HG02870 (cell line): ENCODE results near the gene NFS1.
A peak's percentile ranks its signal among the peaks of the same experiment; 100 is the strongest.
"Not testable (repeated sequence)": the region's sequence is repeated elsewhere in the genome, so short reads cannot be mapped to it uniquely, and the experiment has no call there.

Source experiments
- ATAC-seq: cut with Tn5 transposase; IDR thresholded peaks from one replicate; pipeline ENCODE4 v1.9.1; 2021; ENCODE audit warnings: mild to moderate bottlenecking, moderate library complexity; ENCODE audit not compliant: unreplicated experiment

NFS1 gene

GRCh38 chr20:35699127-35699956 is at the start of gene NFS1, which contains the start of gene ROMO1:
Gene NFS1, minus strand, starts transcription at chr20:35699352. Its CDS starts 64 bp downstream, at chr20:35699288.
Gene ROMO1, plus strand, starts transcription at chr20:35699405. Its CDS starts 228 bp downstream, at chr20:35699633.
- peak; percentile 55 for ATAC-seq

DNA sequence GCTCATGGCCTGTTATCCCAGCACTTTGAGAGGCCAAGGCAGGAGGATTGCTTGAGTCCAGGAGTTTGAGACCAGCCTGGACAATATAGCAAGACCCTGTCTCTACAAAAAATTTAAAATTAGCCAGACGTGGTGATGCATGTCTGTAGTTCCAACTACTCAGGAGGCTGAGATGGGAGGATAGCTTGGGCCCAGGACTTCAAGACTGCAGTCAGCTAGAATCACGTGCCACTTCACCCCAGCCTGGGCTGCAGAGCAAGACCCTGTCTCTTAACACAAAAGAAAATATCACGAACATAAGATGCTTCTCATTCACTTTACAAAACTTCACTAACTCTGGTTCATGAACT is 45.3 kb upstream of the NFS1 start:
- not testable (repeated sequence) for ATAC-seq

DNA sequence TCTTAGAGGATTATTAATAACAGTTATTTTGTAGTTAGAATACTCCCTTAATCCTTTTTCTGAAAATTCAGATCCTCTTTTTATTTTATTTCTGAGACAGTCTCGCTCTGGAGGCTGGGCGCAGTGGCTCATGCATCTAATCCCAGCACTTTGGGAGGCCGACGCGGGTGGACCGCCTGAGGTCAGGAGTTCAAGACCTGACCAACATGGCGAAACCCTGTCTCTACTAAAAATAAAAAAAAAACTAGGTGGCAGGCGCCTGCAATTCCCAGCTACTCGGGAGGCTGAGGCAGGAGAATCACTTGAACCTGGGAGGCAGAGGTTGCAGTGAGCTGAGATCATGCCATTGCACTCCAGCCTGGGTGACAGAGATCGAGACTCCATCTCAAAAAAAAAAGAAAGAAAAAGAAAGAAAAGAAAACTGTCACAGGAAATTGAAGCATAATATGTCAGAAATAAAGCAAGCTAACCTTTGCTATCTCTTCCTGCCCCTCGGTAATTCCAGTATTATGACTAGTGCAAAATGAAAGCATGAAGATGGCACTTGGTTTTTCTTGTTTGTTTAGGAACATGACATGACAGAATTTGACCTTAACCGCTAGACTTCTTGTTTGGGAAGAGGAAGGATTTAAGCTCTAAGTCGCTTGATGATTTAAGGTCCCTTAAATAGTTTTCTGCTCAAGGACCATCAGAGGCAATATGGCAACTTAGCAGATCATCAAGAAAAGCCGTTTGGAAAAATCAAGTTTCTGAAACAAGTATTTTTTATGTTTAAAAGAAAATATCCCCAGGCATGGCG is 44.7 kb upstream of the NFS1 start:
- no peak for ATAC-seq

DNA sequence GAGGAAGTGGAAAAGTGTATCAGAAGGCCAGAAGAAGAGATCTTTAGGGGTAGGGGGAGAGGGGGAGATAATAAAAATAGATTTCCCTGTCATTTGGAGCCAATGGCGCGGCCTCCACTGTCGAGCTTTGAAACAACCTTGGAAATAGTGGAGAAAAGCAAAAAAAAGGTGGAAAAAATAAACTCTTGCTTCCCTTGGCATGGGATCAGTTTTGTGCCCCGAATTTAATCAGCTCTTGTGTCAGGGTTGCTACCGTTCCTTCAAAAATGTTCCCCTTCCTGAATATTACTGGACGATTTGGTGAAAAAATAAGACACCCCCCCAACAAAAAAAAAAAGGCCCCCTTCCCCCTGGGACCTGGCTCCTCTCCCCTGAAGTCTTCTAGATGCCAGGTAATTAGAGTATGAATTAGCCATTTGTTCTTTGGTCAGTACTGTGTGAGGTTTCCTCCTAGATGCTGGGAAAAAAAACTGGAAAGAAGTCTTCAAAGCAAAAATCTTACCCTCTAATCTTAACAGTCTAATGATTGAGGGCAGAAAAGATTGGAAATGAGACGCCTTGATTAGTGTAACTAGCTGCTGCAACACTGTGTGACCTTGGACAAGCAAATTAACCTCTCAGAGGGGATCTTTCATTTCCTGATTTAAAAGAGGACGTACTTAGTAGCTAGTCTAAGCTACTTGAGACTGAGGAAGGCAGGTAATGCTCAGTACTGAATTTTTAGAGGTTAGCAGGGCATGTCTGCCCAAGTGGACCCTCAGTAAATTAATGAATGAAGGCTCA is 43.8 kb upstream of the NFS1 start:
- ATAC-seq = peak; percentile 24

GRCh38 chr20:35741892-35742740 is 43.0 kb upstream of the NFS1 start, which contains the start of gene RBM39:
Gene RBM39, minus strand, starts transcription at chr20:35742260. Its CDS starts 1,386 bp downstream, at chr20:35740874.
- ATAC-seq = peak; percentile 81

- no peak for ATAC-seq
These were observed 40.4 kb upstream of the NFS1 start for GRCh38 chr20:35739294-35740163.

DNA sequence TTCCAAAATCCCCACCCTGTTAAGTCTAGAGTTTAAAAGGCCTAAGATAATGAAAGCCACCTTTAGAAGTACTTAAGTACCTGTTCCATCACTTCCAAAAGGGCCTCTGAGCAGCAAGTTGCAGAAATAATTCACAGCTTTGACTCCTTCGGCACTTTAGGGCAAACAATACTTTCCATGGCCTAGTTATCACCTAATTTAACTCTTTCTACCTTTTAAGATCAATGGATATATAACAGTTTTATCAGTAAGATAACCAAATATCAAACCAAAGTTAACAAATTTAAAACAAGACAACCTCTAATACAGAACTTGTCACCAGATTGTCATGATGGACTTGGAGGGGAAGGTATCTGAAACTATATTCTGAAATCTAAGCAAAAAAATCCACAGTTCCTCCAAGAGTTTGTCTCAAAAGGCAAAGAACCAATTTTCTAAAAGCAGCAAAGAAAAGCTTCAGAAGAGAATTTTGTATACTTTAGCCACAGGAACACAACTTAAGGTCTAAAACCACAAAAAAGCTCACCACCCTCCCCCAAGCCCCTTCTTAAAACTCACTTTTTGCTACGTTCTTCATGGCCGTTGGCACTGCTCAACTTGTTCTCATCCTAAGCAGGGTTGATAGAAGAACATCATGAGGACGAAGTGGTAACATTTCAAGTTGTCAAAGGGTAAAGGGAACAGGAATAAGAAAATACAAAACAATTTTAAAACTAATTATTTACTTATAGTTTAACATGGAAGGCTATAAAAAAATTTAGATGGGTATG is 39.4 kb upstream of the NFS1 start:
- ATAC-seq = no peak

DNA sequence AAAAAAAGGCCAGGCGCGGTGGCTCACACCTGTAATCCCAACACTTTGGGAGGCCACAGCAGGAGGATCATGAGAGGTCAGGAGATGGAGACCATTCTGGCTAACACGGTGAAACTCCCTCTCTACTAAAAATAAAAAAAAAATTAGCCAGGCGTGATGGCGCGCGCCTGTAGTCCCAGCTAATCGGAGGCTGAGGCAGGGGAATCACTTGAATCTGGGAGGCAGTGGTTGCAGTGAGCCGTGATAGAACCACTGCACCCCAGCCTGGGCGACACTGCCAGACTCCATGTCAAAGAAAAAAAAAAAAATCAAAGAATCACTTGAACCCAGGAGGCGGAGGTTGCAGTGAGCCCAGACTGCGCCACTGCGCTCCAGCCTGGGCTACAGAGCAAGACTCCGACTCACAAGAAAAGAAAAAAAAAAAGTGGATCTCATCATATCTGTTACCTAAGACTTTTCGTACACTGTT is 38.7 kb upstream of the NFS1 start:
- ATAC-seq = no peak

DNA sequence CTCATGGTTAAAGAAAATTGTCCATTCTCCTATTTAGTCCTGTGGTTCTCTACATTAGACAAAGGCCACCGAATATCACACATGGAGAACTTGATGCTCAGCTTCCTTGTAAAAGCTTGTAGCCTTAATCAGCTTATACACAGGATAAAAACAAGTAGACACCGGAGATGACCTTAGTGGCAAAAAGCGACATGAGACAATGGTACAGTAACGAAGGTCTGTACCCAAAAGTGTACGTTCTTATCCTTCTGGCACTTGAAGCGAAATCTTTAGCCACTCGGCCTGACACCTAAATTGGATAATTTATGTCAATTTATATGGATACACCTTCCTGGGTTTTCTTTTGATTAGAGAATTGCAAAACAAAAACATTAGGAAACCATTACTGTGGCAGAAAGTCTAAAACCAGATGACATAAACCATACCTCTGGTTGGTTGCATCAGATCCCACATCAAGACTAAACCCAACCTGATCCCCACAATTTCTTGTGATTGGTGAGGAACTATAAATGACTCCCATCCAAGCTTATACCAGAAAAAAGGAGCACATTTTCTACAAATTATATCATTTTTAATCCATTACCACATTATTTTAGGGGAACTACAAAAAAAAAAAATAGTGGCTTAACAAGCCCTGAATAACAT is 36.8 kb upstream of the NFS1 start:
- no peak for ATAC-seq

GRCh38 chr20:35734777-35735649 is 35.9 kb upstream of the NFS1 start:
- ATAC-seq = no peak

- ATAC-seq = no peak
These were observed 35.2 kb upstream of the NFS1 start for GRCh38 chr20:35734374-35734773.

DNA sequence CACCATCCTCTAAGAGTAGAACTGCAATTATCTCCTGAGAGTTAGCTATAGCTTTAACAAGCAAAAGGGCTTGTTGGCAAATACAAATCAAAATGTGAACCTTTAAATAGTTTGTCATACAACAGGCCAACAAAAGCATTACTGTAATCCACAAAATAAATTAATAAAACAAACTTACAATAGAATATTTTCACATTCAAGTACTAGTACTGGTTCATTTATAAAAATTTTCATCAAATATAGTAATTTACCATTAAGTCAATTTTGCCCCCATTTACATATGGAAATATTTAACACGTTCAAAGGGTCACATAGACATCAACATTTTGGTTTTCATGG is 33.5 kb upstream of the NFS1 start:
- no peak for ATAC-seq

- ATAC-seq = no peak
These were observed 32.9 kb upstream of the NFS1 start for GRCh38 chr20:35731862-35732643.

GRCh38 chr20:35731469-35731788 is 32.3 kb upstream of the NFS1 start:
- ATAC-seq = no peak

DNA sequence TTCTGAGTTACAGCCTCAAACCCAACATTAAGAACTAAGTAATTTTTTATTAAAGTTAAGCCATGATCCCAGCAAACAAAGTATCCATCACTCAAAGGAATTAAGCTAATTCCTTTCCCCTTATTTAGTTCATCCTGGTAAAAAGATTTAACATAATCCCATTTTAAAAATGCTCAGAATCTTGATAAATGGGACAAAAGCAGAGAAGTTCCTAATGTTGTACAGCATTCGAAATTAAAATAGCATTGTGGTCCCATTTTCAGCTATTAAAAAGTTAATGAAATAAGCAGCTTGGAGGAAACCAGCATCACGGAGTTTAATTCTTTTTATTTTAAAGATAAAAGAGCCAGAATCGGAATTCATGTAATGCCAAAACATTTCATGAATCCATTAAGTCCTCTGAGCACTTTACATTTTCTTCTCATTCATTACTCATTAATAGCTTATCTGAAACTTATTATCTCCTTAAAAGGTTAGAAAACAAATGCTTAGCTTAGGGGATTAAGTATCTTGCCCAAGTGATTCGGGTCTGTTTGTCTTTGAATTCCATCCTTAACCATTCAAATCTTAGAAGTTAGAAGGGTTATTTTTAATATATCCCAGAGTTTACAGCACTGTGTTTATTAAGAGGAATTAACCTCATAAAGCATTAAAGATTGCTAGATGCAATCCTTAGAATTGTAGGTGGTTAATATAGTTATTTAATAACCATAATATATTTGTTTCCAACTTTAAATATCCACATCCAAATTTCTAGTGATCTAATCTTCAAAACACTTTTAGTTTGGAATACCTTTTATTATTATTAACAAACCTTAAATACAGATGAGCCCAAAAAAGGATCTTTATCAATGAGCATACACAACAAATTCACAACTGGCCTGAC is 31.7 kb upstream of the NFS1 start:
- no peak for ATAC-seq
